Measurements from ENCODE around the gene CRYBA2. TPM values are rescaled to one million over a fixed set of nuclear protein-coding genes. Genes with fewer than 3 reads are reported as not detected.
A peak's percentile ranks its signal among the peaks of the same experiment; 100 is the strongest.

Gene CRYBA2
- total and polyA plus RNA-seq, 2 experiments from 2014 or later, result not detected

- no peaks in the 10 kb centered on the region for H3K79me2 ChIP-seq (replicated peaks; ENCODE audit: insufficient read depth)
- DNase-seq (ENCODE audit: low spot score), result no peak
These were observed 29.6 kb downstream of the CRYBA2 start for GRCh38 chr2:218963601-218964000.

More at GRCh38 chr2:218963601-218964000, 29.6 kb downstream of the CRYBA2 start:
- Mint-ChIP-seq H3K9me3 (no peaks in the 10 kb centered on the region), H3K27me3 (ENCODE audit: insufficient read depth, low read depth, poor library complexity) (peaks cover 49% of the 10 kb centered on the region), H3K4me3 (peak overlapping the region; percentile 82), H3K36me3 (ENCODE audit: low read depth) (no peaks in the 10 kb centered on the region; the same call in 2 of the 3 replicates), H3K4me1 (peaks cover 31% of the 10 kb centered on the region), H3K27ac (peak overlapping the region; percentile 93)
- Histone ChIP-seq H3K27me3 (ENCODE audit: insufficient read depth) (peaks cover 71% of the 10 kb centered on the region), H3K36me3 (ENCODE audit: insufficient read depth) (no peaks in the 10 kb centered on the region), H3K4me2 (peak overlapping the region; percentile 75), H3F3A (replicated peaks; ENCODE audit: low read depth) (peaks cover 8% of the 10 kb centered on the region), H3K27ac (ENCODE audit: low read depth) (no peak overlapping the region), H3K4me1 (ENCODE audit: insufficient read depth) (peaks cover 26% of the 10 kb centered on the region), H3K9me2 (ENCODE audit: insufficient read depth) (no peaks in the 10 kb centered on the region), H2AFZ (peak overlapping the region; percentile 16), H4K20me1 (replicated peaks; ENCODE audit: insufficient read depth) (no peaks in the 10 kb centered on the region; the same call in 1 of the 2 replicates), H3K4me3 (peak overlapping the region; percentile 71)
- no peak for ATAC-seq
- TF ChIP-seq EZH2phosphoT487 (IDR thresholded peaks at IDR 0.05; ENCODE audit: unreplicated experiment) (no peak), STAT1 (IDR thresholded peaks at IDR 0.05; ENCODE audit: unreplicated experiment) (no peak), ETS1 (IDR thresholded peaks at IDR 0.05) (no peak), ZNF462 (CRISPR knock-in tag; IDR thresholded peaks at IDR 0.05) (no peak), POLR2AphosphoS5 (IDR thresholded peaks at IDR 0.05; ENCODE audit: low read depth) (no peak), NANOG (IDR thresholded peaks at IDR 0.05; ENCODE audit: borderline replicate concordance) (no peak), JUNB (IDR thresholded peaks at IDR 0.05; ENCODE audit: unreplicated experiment) (no peak), REST (IDR thresholded peaks at IDR 0.05; ENCODE audit: unreplicated experiment) (no peak), CREB1 (CRISPR knock-in tag; IDR thresholded peaks at IDR 0.05; ENCODE audit: low read depth) (no peak), ZNF114 (CRISPR knock-in tag; IDR thresholded peaks at IDR 0.05) (no peak), CTCF (conservative IDR thresholded peaks at IDR 0.05; ENCODE audit: low read depth in 2 of 2) (no peak), EZH2 (IDR thresholded peaks at IDR 0.05; ENCODE audit: low read depth, unreplicated experiment) (no peak), ZNF331 (CRISPR knock-in tag; IDR thresholded peaks at IDR 0.05; ENCODE audit: low read depth) (no peak)
